ENCODE measurements around the gene C22orf42. TPM values are rescaled to one million over a fixed set of nuclear protein-coding genes. Genes with fewer than 3 reads are reported as not detected.
"Not testable (repeated sequence)": the region's sequence is repeated elsewhere in the genome, so short reads cannot be mapped to it uniquely, and the experiment has no call there.

Gene C22orf42
- total RNA-seq, 3 donors from 2014 or later = not detected

DNA sequence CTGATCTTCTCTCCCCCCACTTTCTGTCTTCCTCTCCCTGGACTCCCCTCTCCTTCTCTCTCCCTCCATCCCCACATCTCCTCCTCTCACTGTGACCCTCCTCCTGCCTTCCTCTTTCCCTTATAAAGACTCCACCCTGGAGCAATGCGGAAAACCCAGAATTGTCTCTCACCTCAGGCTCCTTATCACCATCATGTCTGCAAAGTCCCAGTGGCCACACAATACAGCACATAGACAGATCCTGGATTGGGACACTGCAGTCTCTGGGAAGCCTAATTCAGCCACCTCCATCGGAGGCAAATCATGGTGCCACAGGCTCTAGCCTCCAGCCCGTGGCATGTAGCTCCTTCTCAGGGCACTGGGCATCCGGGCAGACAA lies 43.0 kb upstream of the C22orf42 start:
- Histone ChIP-seq H3K4me3 (no peak overlapping the region), H3K36me3 (ENCODE audit: low read depth) (no peaks in the 10 kb centered on the region), H3K4me1 (ENCODE audit: low read depth) (peaks cover 3% of the 10 kb centered on the region), H3K9me3 (no peaks in the 10 kb centered on the region)
- intact Hi-C loops (cut with DNase I, micrococcal nuclease) = no loop called here
- TF ChIP-seq, protein P1, sequence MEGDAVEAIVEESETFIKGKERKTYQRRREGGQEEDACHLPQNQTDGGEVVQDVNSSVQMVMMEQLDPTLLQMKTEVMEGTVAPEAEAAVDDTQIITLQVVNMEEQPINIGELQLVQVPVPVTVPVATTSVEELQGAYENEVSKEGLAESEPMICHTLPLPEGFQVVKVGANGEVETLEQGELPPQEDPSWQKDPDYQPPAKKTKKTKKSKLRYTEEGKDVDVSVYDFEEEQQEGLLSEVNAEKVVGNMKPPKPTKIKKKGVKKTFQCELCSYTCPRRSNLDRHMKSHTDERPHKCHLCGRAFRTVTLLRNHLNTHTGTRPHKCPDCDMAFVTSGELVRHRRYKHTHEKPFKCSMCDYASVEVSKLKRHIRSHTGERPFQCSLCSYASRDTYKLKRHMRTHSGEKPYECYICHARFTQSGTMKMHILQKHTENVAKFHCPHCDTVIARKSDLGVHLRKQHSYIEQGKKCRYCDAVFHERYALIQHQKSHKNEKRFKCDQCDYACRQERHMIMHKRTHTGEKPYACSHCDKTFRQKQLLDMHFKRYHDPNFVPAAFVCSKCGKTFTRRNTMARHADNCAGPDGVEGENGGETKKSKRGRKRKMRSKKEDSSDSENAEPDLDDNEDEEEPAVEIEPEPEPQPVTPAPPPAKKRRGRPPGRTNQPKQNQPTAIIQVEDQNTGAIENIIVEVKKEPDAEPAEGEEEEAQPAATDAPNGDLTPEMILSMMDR (IDR thresholded peaks at IDR 0.05) = no peak
- DNase-seq (no peak), ATAC-seq (no peak)

DNA sequence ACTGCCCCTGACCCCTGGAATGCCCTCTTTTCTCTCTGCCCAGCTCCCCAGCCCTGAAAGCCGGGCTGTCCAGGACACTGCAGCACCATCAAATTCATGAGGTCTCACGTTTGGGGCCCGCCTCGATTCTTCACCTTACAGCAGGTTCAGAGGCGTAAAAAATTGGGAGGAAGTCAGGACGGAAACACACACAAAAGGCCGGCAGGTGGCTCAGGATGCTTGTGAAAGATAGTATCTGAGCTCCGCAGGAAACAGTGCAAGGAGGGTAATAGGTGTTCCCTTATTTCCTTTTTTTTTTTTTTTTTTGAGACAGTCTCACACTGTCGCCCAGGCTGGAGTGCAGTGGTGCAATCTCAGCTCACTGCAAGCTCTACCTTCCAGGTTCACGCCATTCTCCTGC lies 41.6 kb upstream of the C22orf42 start:
- TF ChIP-seq, protein P1 (IDR thresholded peaks at IDR 0.05) = no peak
- no peak for ATAC-seq
- H3K4me3 ChIP-seq = no peak overlapping the region
- no peak for DNase-seq
- intact Hi-C loops (cut with DNase I, micrococcal nuclease) = no loop called here
- peaks cover 3% of the 10 kb centered on the region for H3K4me1 ChIP-seq (ENCODE audit: low read depth)
- no peaks in the 10 kb centered on the region for H3K9me3 ChIP-seq
- H3K36me3 ChIP-seq (ENCODE audit: low read depth) = no peaks in the 10 kb centered on the region

DNA sequence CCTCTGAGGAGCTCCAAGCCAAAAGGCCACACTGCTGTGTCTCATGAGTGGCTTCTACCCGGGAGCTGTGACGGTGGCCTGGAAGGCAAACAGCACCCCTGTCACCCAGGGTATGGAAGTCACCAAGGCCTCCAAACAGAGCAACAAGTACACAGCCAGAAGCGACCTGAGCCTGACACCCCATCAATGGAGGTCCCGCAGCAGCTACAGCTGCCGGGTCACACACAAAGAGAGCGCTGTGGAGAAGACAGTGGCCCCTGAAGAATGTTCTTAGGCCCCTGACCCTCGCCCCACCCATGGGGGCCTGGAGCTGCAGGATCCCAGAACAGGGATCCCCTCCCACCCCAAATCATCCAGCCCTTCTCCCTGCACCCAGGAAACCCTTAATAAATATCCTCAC lies 40.9 kb upstream of the C22orf42 start:
- DNase-seq (no peak), ATAC-seq (no peak)
- TF ChIP-seq, protein P1 (IDR thresholded peaks at IDR 0.05) = no peak
- H3K4me1 ChIP-seq (ENCODE audit: low read depth) = peaks cover 3% of the 10 kb centered on the region
- intact Hi-C loops (cut with DNase I, micrococcal nuclease) = no loop called here
- no peaks in the 10 kb centered on the region for H3K36me3 ChIP-seq (ENCODE audit: low read depth)
- H3K9me3 ChIP-seq = no peaks in the 10 kb centered on the region
- no peak overlapping the region for H3K4me3 ChIP-seq

DNA sequence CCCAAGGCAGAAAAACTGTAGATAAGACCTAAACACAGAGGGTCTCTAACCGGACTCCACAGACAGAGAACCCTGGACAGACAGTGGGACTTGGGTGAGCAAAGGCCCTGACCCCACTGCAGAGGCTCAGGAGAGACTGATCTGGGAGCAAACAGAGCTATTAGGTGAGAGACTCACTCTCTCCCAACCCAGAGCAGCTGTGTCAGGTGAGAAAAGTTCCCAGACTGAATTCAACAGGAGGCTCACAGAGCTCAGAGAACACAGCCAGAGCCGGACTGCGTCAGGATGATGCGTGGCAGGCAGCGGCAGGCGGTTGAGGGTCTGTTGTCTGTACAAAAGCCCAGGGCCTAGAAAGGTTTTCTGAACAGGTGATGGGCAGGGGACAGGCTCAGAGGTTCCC lies 40.2 kb upstream of the C22orf42 start:
- Histone ChIP-seq H3K36me3 (ENCODE audit: low read depth) (no peaks in the 10 kb centered on the region), H3K4me3 (no peak overlapping the region), H3K9me3 (no peaks in the 10 kb centered on the region), H3K4me1 (ENCODE audit: low read depth) (no peaks in the 10 kb centered on the region)
- DNase-seq (no peak), ATAC-seq (no peak)
- TF ChIP-seq, protein P1 (IDR thresholded peaks at IDR 0.05) = no peak
- intact Hi-C loops (cut with DNase I, micrococcal nuclease) = no loop called here

DNA sequence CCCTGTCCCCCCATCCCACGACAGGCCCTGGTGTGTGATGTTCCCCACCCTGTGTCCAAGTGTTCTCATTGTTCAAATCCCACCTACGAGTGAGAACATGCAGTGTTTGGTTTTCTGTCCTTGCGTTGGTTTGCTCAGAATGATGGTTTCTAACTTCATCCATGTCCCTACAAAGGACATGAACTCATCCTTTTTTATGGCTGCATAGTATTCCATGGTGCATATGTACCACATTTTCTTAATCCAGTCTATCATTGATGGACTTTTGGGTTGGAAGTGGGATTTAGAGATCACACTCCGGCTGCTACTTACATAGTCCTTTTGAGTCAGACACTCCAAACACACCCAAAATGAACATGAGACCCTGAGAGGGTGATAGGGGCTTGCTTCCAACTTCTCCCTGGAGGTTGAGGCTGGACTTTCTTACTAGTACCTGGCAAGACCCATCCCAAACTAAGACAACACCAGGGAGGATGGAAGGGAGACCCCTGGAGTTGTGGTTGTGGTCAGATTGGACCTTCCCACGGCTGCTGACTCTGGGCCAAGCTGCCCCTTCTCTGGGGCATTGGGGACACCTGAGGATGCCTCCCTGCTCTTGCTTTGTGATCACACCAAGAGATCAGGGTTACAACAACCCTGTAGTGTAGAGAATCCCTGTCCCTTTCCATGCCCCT lies 38.6 kb upstream of the C22orf42 start:
- ATAC-seq; DNase-seq; H3K4me1 ChIP-seq (ENCODE audit: low read depth); H3K36me3 ChIP-seq (ENCODE audit: low read depth); intact Hi-C loops (cut with DNase I, micrococcal nuclease); H3K9me3 ChIP-seq; H3K4me3 ChIP-seq: not testable (repeated sequence)

DNA sequence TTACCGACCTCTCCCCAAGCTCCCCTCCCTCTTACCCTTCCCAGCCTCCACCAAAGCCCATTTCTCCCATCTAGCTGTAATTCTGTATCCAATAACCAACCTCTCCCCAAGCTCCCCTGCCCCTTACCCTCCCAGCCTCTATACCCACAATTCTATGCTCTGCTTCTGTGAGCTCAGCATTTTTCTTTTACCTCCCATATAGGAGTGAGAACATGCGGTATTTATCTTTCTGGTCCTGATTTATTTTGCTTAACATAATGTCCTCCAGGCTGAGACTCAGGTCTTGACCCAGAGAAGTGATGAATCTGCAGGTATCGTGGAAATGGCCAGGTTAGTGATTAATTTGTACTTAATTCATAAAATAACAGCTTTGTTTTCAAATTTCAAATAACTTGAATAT lies 36.8 kb upstream of the C22orf42 start:
- H3K4me3 ChIP-seq; intact Hi-C loops (cut with DNase I, micrococcal nuclease); H3K4me1 ChIP-seq (ENCODE audit: low read depth); DNase-seq; ATAC-seq; H3K9me3 ChIP-seq; H3K36me3 ChIP-seq (ENCODE audit: low read depth): not testable (repeated sequence)

DNA sequence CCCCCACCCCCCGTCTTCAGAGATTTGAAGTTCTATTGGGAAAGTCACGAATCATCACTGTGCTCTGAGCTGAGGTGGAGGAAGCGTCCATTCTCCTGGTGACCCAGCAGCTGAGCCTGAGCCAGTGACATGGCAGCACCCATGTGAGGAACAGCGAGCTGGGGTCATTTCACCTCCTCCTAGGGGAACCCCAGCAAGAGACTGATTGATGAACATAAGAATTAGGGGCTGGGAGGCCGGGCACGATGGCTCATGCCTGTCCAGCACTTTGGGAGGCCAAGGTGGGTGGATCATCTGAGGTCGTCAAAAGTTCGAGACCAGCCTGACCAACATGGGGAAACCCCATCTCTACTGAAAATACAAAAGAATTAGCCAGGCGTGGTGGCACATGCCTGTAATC lies 34.2 kb upstream of the C22orf42 start:
- H3K9me3 ChIP-seq; ATAC-seq; intact Hi-C loops (cut with DNase I, micrococcal nuclease); H3K36me3 ChIP-seq (ENCODE audit: low read depth); H3K4me3 ChIP-seq; DNase-seq; H3K4me1 ChIP-seq (ENCODE audit: low read depth): not testable (repeated sequence)

DNA sequence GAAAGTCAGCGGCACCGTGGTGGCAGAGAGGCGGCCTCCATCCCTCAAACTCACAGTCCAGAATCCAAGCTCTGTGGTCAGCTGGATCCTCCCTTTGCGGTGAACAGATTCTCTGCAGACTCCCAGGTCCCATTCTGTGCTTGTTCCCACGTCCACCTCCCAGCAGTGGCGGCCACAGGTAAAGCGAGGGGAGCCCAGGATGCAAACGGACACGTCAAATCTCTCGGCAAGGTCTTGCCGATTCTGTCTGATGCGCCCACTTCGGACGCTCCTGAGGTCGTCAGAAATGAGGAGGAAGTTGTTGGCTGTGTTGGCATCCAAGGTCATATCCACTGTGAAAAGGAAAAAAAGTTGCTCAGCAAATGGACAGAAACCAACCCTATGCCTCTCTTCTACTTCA lies 31.9 kb upstream of the C22orf42 start:
- H3K36me3 ChIP-seq (ENCODE audit: low read depth); H3K4me3 ChIP-seq; intact Hi-C loops (cut with DNase I, micrococcal nuclease); H3K4me1 ChIP-seq (ENCODE audit: low read depth); ATAC-seq; H3K9me3 ChIP-seq; DNase-seq: not testable (repeated sequence)

Measured in mucosa of descending colon (tissue), 3 donors.